MM.1S (cell line): ENCODE measurements around the gene DLX1.

Experiments used
- EZH2 ChIP-seq: fragments of 300-600 bp; sonication (generic); optimal IDR thresholded peaks from 2 replicates; pipeline ENCODE3; 2017; ENCODE audit warnings: low read depth, mild to moderate bottlenecking, antibody characterized with exemption, low read length, mixed read lengths
- EZH2phosphoT487 ChIP-seq: fragments of 300-600 bp; sonication (generic); IDR thresholded peaks from 2 replicates; pipeline ENCODE4 v1.6.1; 2018; ENCODE audit warnings: antibody characterized with exemption, low read length
- TF ChIP-seq, protein P1 (sequence below): fragments of 300-600 bp; sonication (generic); IDR thresholded peaks from 2 replicates; pipeline ENCODE4 v1.5.1; 2016; ENCODE audit warnings: antibody characterized with exemption, low read length, mixed read lengths

DNA sequence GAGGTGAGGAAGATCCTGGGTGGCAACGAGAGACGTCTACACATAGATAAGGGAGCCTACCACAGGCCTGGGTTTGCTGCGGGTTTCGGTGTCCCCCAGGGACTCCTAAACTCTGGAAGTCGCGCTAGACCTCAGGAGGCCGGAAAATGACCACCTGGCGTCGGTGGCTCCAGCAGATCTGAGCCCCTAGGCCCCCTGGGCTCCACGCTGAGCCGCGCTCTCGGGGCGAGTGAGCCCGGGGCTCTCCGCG lies 987 bp upstream of the DLX1 start:
- TF ChIP-seq, protein P1, sequence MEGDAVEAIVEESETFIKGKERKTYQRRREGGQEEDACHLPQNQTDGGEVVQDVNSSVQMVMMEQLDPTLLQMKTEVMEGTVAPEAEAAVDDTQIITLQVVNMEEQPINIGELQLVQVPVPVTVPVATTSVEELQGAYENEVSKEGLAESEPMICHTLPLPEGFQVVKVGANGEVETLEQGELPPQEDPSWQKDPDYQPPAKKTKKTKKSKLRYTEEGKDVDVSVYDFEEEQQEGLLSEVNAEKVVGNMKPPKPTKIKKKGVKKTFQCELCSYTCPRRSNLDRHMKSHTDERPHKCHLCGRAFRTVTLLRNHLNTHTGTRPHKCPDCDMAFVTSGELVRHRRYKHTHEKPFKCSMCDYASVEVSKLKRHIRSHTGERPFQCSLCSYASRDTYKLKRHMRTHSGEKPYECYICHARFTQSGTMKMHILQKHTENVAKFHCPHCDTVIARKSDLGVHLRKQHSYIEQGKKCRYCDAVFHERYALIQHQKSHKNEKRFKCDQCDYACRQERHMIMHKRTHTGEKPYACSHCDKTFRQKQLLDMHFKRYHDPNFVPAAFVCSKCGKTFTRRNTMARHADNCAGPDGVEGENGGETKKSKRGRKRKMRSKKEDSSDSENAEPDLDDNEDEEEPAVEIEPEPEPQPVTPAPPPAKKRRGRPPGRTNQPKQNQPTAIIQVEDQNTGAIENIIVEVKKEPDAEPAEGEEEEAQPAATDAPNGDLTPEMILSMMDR: no peak
- no peak for TF ChIP-seq EZH2
- TF ChIP-seq EZH2phosphoT487: no peak
